ENCODE data around the gene CCDC121.

Gene CCDC121

GRCh38 chr2:27655155-27655951 lies 26.5 kb upstream of the CCDC121 start:
- WGBS, 2 experiments = 87 to 90% methylated on average over 7 of the region's 7 CpGs
- H3K9me3 ChIP-seq (ENCODE audit: control insufficient read depth, low read length) = no peaks in the 10 kb centered on the region

GRCh38 chr2:27653397-27653796 lies 24.6 kb upstream of the CCDC121 start:
- Histone ChIP-seq H3K36me3 (ENCODE audit: control insufficient read depth, insufficient read depth, low read length) (peaks cover 53% of the 10 kb centered on the region), H3K4me1 (ENCODE audit: control insufficient read depth, insufficient read depth, low read length) (no peaks in the 10 kb centered on the region)
- WGBS, 2 experiments = 94 to 100% methylated on average over 2 of the region's 2 CpGs

More at GRCh38 chr2:27655155-27655951, 26.5 kb upstream of the CCDC121 start:
- Histone ChIP-seq H3K4me3 (ENCODE audit: insufficient read depth, low read depth, low read length) (no peak overlapping the region), H3K27ac (ENCODE audit: insufficient read depth, low read depth, low read length, poor library complexity, severe bottlenecking) (no peak overlapping the region), H3K4me1 (ENCODE audit: control insufficient read depth, insufficient read depth, low read length) (no peaks in the 10 kb centered on the region), H3K36me3 (ENCODE audit: control insufficient read depth, insufficient read depth, low read length) (peaks cover 49% of the 10 kb centered on the region), H3K27me3 (ENCODE audit: control insufficient read depth, insufficient read depth, low read length, poor library complexity, severe bottlenecking) (no peaks in the 10 kb centered on the region)

DNA sequence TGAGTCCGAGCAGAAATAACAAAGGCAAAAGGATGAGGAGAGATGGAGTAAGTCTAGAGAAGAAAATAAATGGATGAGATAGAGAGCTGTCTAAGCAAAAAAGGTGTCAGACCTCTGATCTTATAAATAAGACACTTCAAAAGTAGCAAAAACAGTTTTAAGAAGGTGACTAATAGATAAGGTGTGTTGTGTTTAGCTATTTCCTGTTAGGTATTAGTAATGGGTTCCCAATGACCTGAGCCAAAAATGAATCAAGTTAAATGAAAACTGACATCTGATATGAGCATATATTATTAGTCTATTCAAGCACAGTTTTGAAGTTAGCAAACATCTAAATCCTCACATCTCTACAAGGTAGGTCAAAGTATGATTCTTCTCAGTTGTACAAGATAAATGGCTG lies 24.0 kb upstream of the CCDC121 start:
- no peaks in the 10 kb centered on the region for H3K9me3 ChIP-seq (ENCODE audit: control insufficient read depth, low read length)
- peaks cover 56% of the 10 kb centered on the region for H3K36me3 ChIP-seq (ENCODE audit: control insufficient read depth, insufficient read depth, low read length)
- H3K27ac ChIP-seq (ENCODE audit: insufficient read depth, low read depth, low read length, poor library complexity, severe bottlenecking) = no peak overlapping the region
- no peaks in the 10 kb centered on the region for H3K4me1 ChIP-seq (ENCODE audit: control insufficient read depth, insufficient read depth, low read length)
- 93 to 95% methylated on average over 1 of the region's 1 CpG for WGBS, 2 experiments
- H3K4me3 ChIP-seq (ENCODE audit: insufficient read depth, low read depth, low read length) = no peak overlapping the region
- no peaks in the 10 kb centered on the region for H3K27me3 ChIP-seq (ENCODE audit: control insufficient read depth, insufficient read depth, low read length, poor library complexity, severe bottlenecking)

More at GRCh38 chr2:27653397-27653796, 24.6 kb upstream of the CCDC121 start:
- no peaks in the 10 kb centered on the region for H3K27me3 ChIP-seq (ENCODE audit: control insufficient read depth, insufficient read depth, low read length, poor library complexity, severe bottlenecking)
- no peak overlapping the region for H3K4me3 ChIP-seq (ENCODE audit: insufficient read depth, low read depth, low read length)
- H3K9me3 ChIP-seq (ENCODE audit: control insufficient read depth, low read length) = no peaks in the 10 kb centered on the region
- no peak overlapping the region for H3K27ac ChIP-seq (ENCODE audit: insufficient read depth, low read depth, low read length, poor library complexity, severe bottlenecking)

DNA sequence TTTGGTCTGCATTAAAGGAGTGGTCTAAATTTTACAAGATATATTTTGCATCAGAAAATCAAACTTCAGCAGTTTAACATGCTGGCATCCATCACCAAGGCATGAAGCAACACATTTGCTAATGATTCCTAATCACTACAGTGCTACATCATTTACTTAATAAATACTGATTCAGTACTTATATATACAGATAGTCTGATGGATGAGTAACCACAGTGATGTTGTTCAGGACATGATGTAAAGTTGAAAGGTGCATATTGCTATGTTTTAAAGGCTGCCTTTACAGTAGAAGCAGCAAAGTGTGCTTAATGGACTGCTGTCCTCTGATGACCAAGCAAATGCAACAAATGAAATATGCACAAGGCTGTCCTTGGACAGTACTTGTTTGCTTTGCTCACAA lies 23.5 kb upstream of the CCDC121 start:
- H3K9me3 ChIP-seq (ENCODE audit: control insufficient read depth, low read length) = no peaks in the 10 kb centered on the region
- H3K27me3 ChIP-seq (ENCODE audit: control insufficient read depth, insufficient read depth, low read length, poor library complexity, severe bottlenecking) = no peaks in the 10 kb centered on the region
- peaks cover 56% of the 10 kb centered on the region for H3K36me3 ChIP-seq (ENCODE audit: control insufficient read depth, insufficient read depth, low read length)
- H3K27ac ChIP-seq (ENCODE audit: insufficient read depth, low read depth, low read length, poor library complexity, severe bottlenecking) = no peak overlapping the region
- no peak overlapping the region for H3K4me3 ChIP-seq (ENCODE audit: insufficient read depth, low read depth, low read length)
- no peaks in the 10 kb centered on the region for H3K4me1 ChIP-seq (ENCODE audit: control insufficient read depth, insufficient read depth, low read length)

- Histone ChIP-seq H3K27me3 (ENCODE audit: control insufficient read depth, insufficient read depth, low read length, poor library complexity, severe bottlenecking) (no peaks in the 10 kb centered on the region), H3K27ac (ENCODE audit: insufficient read depth, low read depth, low read length, poor library complexity, severe bottlenecking) (no peak overlapping the region), H3K4me1 (ENCODE audit: control insufficient read depth, insufficient read depth, low read length) (no peaks in the 10 kb centered on the region), H3K36me3 (ENCODE audit: control insufficient read depth, insufficient read depth, low read length) (peaks cover 50% of the 10 kb centered on the region), H3K4me3 (ENCODE audit: insufficient read depth, low read depth, low read length) (no peak overlapping the region), H3K9me3 (ENCODE audit: control insufficient read depth, low read length) (no peaks in the 10 kb centered on the region)
- 87 to 93% methylated on average over 3 to 4 of the region's 4 CpGs for WGBS, 2 experiments
Measured at GRCh38 chr2:27651056-27651455, 22.2 kb upstream of the CCDC121 start.

DNA sequence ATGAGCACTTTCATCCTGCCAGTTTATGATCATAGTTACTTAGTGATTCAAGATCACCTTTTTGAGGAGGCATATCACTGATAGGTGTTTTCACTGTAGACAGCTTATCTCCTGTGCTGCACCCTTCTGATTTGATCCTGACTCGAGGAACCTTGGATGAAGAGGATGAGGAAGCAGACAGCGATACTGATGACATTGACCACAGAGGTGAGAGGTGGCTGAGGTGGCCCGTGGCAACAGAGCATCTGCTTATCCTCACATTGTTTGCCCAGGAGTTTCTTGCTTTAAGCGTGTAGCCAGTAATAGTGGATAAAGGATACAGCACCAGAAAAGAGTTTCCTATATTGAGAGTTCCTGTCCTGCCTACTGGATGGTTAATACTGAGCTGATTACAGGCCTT lies 18.9 kb upstream of the CCDC121 start:
- Histone ChIP-seq H3K4me1 (ENCODE audit: control insufficient read depth, insufficient read depth, low read length) (no peaks in the 10 kb centered on the region), H3K4me3 (ENCODE audit: insufficient read depth, low read depth, low read length) (no peak overlapping the region), H3K9me3 (ENCODE audit: control insufficient read depth, low read length) (no peaks in the 10 kb centered on the region), H3K36me3 (ENCODE audit: control insufficient read depth, insufficient read depth, low read length) (peaks cover 31% of the 10 kb centered on the region), H3K27ac (ENCODE audit: insufficient read depth, low read depth, low read length, poor library complexity, severe bottlenecking) (no peak overlapping the region), H3K27me3 (ENCODE audit: control insufficient read depth, insufficient read depth, low read length, poor library complexity, severe bottlenecking) (no peaks in the 10 kb centered on the region)
- WGBS, 2 experiments = 93 to 96% methylated on average over 4 of the region's 4 CpGs

DNA sequence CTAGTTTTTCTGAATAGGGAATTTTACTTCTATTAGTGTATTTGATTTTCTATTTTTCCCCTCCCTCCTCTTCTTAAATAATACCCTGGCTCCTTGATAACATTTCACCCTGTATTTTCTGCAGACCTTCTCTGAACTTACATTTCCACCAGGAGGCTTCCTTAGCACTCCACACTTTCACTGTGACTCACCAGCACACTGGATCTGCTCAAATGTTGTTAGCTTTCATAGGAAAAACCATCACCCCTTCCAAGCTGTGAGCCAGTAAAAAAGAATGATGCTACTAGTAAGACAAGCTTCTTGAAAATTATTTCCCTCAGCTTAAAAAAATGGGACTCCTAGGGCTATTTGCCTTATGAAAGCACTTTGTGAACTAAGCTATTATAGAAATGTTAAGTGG lies 18.5 kb upstream of the CCDC121 start:
- Histone ChIP-seq H3K9me3 (ENCODE audit: control insufficient read depth, low read length) (no peaks in the 10 kb centered on the region), H3K27me3 (ENCODE audit: control insufficient read depth, insufficient read depth, low read length, poor library complexity, severe bottlenecking) (no peaks in the 10 kb centered on the region), H3K4me1 (ENCODE audit: control insufficient read depth, insufficient read depth, low read length) (no peaks in the 10 kb centered on the region), H3K4me3 (ENCODE audit: insufficient read depth, low read depth, low read length) (no peak overlapping the region), H3K36me3 (ENCODE audit: control insufficient read depth, insufficient read depth, low read length) (peaks cover 27% of the 10 kb centered on the region), H3K27ac (ENCODE audit: insufficient read depth, low read depth, low read length, poor library complexity, severe bottlenecking) (no peak overlapping the region)

GRCh38 chr2:27645197-27645596 lies 16.4 kb upstream of the CCDC121 start:
- no peak overlapping the region for H3K4me3 ChIP-seq (ENCODE audit: insufficient read depth, low read depth, low read length)
- H3K27me3 ChIP-seq (ENCODE audit: control insufficient read depth, insufficient read depth, low read length, poor library complexity, severe bottlenecking) = no peaks in the 10 kb centered on the region
- no peak overlapping the region for H3K27ac ChIP-seq (ENCODE audit: insufficient read depth, low read depth, low read length, poor library complexity, severe bottlenecking)
- H3K9me3 ChIP-seq (ENCODE audit: control insufficient read depth, low read length) = no peaks in the 10 kb centered on the region
- no peaks in the 10 kb centered on the region for H3K4me1 ChIP-seq (ENCODE audit: control insufficient read depth, insufficient read depth, low read length)
- H3K36me3 ChIP-seq (ENCODE audit: control insufficient read depth, insufficient read depth, low read length) = peaks cover 21% of the 10 kb centered on the region

DNA sequence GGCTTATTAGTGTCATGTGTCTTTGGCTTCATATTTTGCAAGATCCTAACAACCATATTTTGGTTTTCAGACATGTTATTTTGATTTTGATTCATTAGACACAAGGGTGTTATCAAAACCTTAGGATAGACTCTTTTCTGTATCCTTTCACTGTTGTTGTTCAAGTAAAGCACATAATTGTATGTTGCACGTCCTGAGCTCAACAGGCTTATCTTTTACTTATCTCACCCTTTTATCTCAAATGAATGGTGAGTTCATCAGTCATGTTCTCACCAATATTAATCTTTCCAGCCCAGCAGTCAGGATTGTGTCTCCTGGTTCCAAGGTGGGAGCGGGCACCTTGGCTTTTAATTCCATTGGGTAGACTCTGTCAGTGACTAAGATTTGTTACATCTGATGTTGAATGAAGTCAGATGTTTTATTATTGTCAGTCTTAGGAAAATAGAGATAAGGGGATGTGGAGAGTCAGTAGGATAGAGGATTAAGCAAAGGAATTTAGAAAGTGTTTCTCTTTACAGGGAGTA lies 12.0 kb upstream of the CCDC121 start:
- no peak overlapping the region for H3K27ac ChIP-seq (ENCODE audit: insufficient read depth, low read depth, low read length, poor library complexity, severe bottlenecking)
- no peak overlapping the region for H3K4me3 ChIP-seq (ENCODE audit: insufficient read depth, low read depth, low read length)
- H3K27me3 ChIP-seq (ENCODE audit: control insufficient read depth, insufficient read depth, low read length, poor library complexity, severe bottlenecking) = no peaks in the 10 kb centered on the region
- no peaks in the 10 kb centered on the region for H3K9me3 ChIP-seq (ENCODE audit: control insufficient read depth, low read length)
- WGBS, 2 experiments = 88 to 95% methylated on average over 2 of the region's 2 CpGs
- H3K36me3 ChIP-seq (ENCODE audit: control insufficient read depth, insufficient read depth, low read length) = peaks cover 33% of the 10 kb centered on the region
- H3K4me1 ChIP-seq (ENCODE audit: control insufficient read depth, insufficient read depth, low read length) = no peaks in the 10 kb centered on the region

GRCh38 chr2:27638709-27639108 lies 9.9 kb upstream of the CCDC121 start:
- WGBS, 2 experiments = 83 to 84% methylated on average over 3 of the region's 3 CpGs
- Histone ChIP-seq H3K36me3 (ENCODE audit: control insufficient read depth, insufficient read depth, low read length) (peaks cover 42% of the 10 kb centered on the region), H3K4me3 (ENCODE audit: insufficient read depth, low read depth, low read length) (no peak overlapping the region), H3K9me3 (ENCODE audit: control insufficient read depth, low read length) (no peaks in the 10 kb centered on the region), H3K27ac (ENCODE audit: insufficient read depth, low read depth, low read length, poor library complexity, severe bottlenecking) (no peak overlapping the region), H3K4me1 (ENCODE audit: control insufficient read depth, insufficient read depth, low read length) (no peaks in the 10 kb centered on the region), H3K27me3 (ENCODE audit: control insufficient read depth, insufficient read depth, low read length, poor library complexity, severe bottlenecking) (no peaks in the 10 kb centered on the region)

Data from ectodermal cell (in vitro differentiated cells).